Erythroblast (primary cell): ENCODE results near the gene PIGBOS1.

Source experiments
- DNase-seq, 2 experiments: peaks; one replicate each; lab custom pipeline; 2025; lab: John Stamatoyannopoulos, UW
- GATA1 ChIP-seq: IDR thresholded peaks from 2 replicates; pipeline ENCODE4 v1.6.1; 2011; ENCODE audit warnings: low read depth, mild to moderate bottlenecking, control low read depth, low read length, moderate library complexity
- POLR2A ChIP-seq: IDR thresholded peaks from 2 replicates; pipeline ENCODE4 v1.6.1; 2011; ENCODE audit warnings: mild to moderate bottlenecking, low read length

Gene PIGBOS1

GRCh38 chr15:55267401-55268175, 51.3 kb downstream of the PIGBOS1 start:
- TF ChIP-seq POLR2A = no peak
- TF ChIP-seq GATA1 = no peak
- DNase-seq = peak; percentile 34 to 48
